GM12873 (cell line): ENCODE measurements around the gene C2orf76.

Experiments
- TF ChIP-seq, protein P1 (sequence below): IDR thresholded peaks from 2 replicates; pipeline ENCODE4 v1.5.1; 2012; ENCODE audit warnings: low read depth, mild to moderate bottlenecking, moderate library complexity, low read length, control low read depth; ENCODE audit not compliant: insufficient read depth; ENCODE audit errors: missing control alignments

The C2orf76 gene

DNA sequence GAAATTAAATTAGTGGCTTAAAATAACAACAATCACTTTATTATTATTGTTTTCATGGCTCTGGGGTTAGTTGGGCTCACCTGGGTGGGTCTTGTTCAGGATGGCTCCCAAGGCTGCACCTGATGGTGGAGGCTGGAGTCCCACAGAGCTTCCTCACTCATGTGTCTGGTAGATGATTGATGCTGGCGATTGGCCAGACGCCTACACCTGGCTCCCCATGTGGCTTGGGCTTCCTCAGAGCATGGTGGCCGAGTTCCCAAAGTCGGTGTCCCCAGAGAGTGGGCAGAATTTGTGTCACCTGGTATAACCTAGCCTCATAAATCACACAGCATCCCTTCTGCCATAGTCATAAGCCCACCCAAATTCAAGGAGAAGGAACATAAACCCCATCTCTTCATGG, 18.3 kb upstream of the C2orf76 start:
- TF ChIP-seq, protein P1, sequence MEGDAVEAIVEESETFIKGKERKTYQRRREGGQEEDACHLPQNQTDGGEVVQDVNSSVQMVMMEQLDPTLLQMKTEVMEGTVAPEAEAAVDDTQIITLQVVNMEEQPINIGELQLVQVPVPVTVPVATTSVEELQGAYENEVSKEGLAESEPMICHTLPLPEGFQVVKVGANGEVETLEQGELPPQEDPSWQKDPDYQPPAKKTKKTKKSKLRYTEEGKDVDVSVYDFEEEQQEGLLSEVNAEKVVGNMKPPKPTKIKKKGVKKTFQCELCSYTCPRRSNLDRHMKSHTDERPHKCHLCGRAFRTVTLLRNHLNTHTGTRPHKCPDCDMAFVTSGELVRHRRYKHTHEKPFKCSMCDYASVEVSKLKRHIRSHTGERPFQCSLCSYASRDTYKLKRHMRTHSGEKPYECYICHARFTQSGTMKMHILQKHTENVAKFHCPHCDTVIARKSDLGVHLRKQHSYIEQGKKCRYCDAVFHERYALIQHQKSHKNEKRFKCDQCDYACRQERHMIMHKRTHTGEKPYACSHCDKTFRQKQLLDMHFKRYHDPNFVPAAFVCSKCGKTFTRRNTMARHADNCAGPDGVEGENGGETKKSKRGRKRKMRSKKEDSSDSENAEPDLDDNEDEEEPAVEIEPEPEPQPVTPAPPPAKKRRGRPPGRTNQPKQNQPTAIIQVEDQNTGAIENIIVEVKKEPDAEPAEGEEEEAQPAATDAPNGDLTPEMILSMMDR: no peak

DNA sequence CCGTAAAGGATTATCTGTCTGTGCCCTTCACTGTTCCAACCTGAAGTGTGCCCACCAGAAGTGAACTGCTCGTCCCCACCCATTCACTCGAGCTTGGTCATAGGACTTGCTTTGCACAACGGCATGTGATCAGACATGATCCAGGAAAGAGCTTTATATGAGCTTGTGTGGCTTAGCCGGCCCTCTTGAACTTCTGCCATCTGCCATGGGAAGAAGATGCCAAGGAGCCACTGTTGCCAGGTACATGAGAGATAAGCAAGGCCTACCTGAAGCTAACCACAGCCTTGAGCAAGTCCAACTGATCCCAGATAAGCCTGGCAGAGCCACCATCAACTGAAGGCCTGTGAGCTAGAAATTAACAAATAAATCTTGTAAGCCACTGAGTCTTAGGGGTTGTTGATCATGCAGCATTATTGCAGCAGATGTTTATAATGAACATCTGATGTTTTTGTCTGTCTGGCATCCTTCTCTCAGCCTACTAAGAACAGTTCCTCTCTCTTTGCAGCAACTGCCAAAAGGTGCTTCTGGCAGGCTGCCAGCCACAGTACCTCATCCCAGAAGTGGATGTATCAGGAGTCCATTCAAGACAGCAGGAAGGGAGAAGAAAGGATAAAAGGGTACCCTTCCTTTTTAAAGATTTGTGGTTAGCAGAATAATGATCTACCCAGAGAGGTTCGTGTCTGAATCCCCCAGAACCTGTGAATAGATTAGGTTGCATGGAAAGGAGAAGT, 16.9 kb upstream of the C2orf76 start:
- TF ChIP-seq, protein P1: no peak

DNA sequence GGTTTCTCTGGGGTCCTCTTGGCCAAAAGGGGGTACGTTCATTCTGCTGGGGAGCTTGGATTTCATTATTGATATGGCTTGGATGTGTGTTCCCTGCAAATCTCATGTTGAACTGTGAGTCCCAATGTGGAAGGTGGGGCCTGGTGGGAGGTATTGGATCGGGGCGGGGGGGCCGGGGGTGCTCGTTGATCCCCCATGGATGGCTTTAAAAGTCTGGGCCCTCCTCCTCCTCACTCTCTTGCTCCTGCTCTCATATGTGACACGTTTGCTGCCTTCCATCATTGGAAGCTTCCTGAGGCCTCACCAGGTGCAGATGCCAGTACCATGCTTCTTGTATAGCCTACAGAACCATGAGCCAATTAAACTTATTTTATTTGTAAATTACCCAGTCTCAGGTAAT, 11.9 kb upstream of the C2orf76 start:
- TF ChIP-seq, protein P1: no peak

DNA sequence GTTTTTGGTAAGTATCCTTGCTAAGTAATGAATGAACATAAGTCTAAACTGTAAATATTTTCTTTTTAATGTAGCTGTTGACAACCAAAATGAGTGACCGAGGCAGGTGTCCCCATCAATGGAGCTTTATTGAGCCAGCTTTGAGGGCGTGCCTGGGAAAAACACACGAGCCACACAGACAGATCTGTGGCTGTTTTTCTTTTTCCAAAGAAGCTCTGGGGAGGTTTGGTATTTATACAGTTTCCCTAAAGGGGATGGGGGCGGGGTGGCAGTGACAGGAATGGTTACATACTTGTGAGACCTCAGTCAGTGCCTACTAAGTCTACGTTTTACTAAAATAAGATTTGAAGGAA, 11.3 kb upstream of the C2orf76 start:
- TF ChIP-seq, protein P1: no peak

DNA sequence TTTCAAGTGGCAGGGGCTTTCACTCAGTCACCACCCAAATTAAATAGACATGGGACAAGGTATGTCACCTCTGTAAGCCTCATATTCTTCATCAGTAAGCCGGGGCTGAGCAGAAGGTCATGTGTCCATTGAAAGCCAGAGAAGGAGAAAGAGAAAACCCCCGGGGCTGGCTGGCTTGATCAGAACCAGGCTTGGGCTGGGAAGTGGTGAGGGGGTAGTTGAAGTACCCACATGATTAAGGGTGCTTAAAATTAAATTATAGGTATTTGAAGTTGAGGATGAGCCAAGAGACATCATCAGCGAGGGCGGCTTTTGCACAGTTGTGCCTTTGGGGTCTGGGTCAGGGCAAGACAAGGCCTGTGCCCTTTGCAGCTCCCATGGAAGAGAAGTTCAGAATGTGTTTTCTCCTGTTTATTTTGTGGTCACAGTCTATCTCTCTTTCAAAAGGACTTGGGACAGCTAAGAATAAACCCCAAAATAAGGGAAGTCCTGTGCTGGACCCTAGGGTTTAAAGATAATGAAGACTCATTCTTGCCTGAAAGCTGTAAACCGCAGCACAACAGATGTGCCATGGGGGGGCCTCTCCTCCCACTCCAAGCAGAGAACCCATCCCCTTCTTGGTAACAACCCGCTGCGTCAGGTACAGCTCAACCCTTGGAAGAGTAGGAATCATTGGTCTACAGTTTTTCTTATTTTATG, 10.8 kb upstream of the C2orf76 start:
- TF ChIP-seq, protein P1: no peak

DNA sequence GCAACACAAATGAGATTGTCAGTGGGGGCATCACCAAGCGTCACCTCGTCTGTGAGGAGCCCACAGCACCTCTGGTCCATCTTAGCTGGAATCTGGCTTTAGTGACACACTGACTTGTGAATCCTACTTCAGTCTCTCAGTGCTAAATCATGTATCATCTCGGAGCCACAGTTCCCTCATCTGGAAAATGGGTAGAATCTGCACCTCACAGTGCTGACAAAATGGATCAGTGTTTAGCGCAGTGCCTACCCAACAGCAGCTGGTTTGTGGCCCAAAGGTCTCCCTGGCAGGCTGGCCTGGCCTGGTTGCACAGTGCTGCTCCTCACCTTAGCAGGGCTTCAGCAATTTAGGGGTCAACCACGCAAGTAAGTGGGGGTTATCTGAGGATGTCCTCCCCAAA, 10.2 kb upstream of the C2orf76 start:
- TF ChIP-seq, protein P1: no peak

DNA sequence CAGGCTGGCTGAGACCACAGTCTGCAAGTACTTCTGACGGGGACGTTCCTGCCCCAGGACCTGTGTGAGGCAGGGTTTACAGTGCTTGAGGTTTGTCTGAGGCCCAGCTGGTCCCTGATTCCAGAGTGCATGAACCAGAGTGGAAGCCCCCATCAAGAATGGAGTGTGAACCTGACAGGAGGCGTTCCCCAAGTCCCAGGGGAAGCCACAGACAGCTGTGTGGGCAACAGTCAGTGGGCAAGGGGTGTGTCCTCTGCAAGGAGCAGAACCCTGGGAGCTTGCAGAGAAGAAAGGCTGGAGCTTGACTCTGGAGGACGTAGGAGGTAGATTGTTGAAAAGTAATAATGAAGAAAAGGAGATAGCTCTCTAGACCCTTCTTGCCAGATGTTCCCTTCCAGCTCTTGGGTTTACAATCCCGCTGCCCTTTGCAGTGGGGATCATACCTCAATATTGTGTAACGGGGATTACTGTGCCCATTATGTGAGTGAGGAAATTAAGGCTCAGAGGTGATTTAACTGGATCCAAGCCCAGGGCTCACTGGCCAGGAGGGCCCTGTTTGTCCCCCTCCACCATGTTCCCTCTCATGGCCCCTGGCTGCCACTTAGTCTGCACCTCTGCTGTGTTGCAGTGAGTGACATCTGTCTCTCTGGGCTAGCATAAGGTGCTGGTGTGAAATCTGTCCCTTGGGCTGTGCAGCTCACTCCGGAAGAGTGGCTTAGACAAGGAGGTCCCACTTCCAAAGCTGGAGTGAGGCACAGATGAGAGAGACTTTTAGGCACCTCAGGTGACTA, 6.3 kb upstream of the C2orf76 start:
- TF ChIP-seq, protein P1: no peak
